BJ (cell line): ENCODE results near the gene CARMIL1. TPM values are rescaled to one million over a fixed set of nuclear protein-coding genes. Genes with fewer than 3 reads are reported as not detected.

ENCODE experiments used
- CTCF ChIA-PET: fragments of 350-600 bp; formaldehyde crosslinking; extraction: SDS; loops from one replicate; lab custom pipeline; 2021; ENCODE audit warnings: antibody characterized with exemption, inconsistent platforms; lab: Yijun Ruan, JAX
- POLR2A ChIA-PET: fragments of 300-600 bp; sonication (Branson Sonifier 250); formaldehyde crosslinking; extraction: SDS; loops from one replicate; lab custom pipeline; 2021; ENCODE audit warnings: antibody characterized with exemption; lab: Charles Lee
- DNase-seq: peaks from one replicate; pipeline ENCODE4 v3.0.0-alpha.2; 2011; ENCODE audit warnings: low read depth
- H3K27me3 ChIP-seq: 2 replicates; pipeline ENCODE4 v1.6.0; 2011; ENCODE audit warnings: low read length; ENCODE audit not compliant: control insufficient read depth, insufficient read depth
- H3K36me3 ChIP-seq: 2 replicates; pipeline ENCODE4 v1.5.1; 2011; ENCODE audit warnings: low read length; ENCODE audit not compliant: control insufficient read depth, insufficient read depth
- H3K4me3 ChIP-seq: 2 replicates; pipeline ENCODE4 v1.5.1; 2011; ENCODE audit warnings: low read depth, mild to moderate bottlenecking, control low read depth, low read length
- polyA plus RNA-seq: library from polyadenylated mRNA; depleted of rRNA; stranded (reverse); fragments of >200 nt; gene quantifications from 2 replicates; pipeline ENCODE4 v1.2.3, GENCODE V29; 2011
- TF ChIP-seq, protein P1 (sequence below): IDR thresholded peaks from 2 replicates; pipeline ENCODE4 v1.5.1; 2011; ENCODE audit warnings: low read depth, mild to moderate bottlenecking, control low read depth, inconsistent platforms, low read length, moderate library complexity; ENCODE audit not compliant: insufficient read depth

Gene CARMIL1
- polyA plus RNA-seq, 1 experiment = 3.7 TPM

GRCh38 chr6:25641940-25642666 lies 362.9 kb downstream of the CARMIL1 start:
- TF ChIP-seq, protein P1, sequence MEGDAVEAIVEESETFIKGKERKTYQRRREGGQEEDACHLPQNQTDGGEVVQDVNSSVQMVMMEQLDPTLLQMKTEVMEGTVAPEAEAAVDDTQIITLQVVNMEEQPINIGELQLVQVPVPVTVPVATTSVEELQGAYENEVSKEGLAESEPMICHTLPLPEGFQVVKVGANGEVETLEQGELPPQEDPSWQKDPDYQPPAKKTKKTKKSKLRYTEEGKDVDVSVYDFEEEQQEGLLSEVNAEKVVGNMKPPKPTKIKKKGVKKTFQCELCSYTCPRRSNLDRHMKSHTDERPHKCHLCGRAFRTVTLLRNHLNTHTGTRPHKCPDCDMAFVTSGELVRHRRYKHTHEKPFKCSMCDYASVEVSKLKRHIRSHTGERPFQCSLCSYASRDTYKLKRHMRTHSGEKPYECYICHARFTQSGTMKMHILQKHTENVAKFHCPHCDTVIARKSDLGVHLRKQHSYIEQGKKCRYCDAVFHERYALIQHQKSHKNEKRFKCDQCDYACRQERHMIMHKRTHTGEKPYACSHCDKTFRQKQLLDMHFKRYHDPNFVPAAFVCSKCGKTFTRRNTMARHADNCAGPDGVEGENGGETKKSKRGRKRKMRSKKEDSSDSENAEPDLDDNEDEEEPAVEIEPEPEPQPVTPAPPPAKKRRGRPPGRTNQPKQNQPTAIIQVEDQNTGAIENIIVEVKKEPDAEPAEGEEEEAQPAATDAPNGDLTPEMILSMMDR = no peak
- ChIA-PET CTCF (interaction anchor here (1.2 kb wide), 1 partner anchor 36 kb away, joined by 3 read pairs; no protein-coding TSS in a partner anchor), POLR2A (no interaction called here)
- Histone ChIP-seq H3K27me3 (no peaks in the 10 kb centered on the region), H3K4me3 (no peak overlapping the region), H3K36me3 (no peaks in the 10 kb centered on the region)
- DNase-seq = no peak

GRCh38 chr6:25642667-25643328 lies 363.6 kb downstream of the CARMIL1 start:
- POLR2A ChIA-PET = no interaction called here
- Histone ChIP-seq H3K27me3 (no peaks in the 10 kb centered on the region), H3K4me3 (no peak overlapping the region), H3K36me3 (no peaks in the 10 kb centered on the region)
- no peak for DNase-seq
- TF ChIP-seq, protein P1 = no peak
- CTCF ChIA-PET = no interaction called here

DNA sequence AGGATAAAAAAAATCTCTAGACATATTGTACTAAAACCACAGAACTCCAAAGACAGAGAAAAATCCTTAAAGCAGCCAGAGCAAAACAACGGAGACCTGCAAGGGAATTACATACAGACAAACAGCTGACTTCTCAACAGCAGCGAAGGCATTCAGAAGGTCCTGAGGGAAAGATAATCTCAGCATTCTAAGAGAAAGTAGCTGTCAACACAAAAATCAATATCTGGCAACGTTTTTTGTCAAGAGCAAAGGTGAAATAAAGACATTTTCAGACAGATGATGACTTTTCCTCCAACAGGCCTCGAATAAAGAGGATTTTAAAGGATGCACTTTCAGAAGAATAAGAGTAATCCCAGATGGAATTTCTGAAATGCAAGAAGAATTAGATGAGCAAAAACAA lies 366.7 kb downstream of the CARMIL1 start:
- CTCF ChIA-PET = no interaction called here
- POLR2A ChIA-PET = no interaction called here

GRCh38 chr6:25649611-25650010 lies 370.4 kb downstream of the CARMIL1 start:
- POLR2A ChIA-PET = no interaction called here
- H3K27me3 ChIP-seq = no peaks in the 10 kb centered on the region
- no peak overlapping the region for H3K4me3 ChIP-seq
- CTCF ChIA-PET = interaction anchor here (1.6 kb wide), 1 partner anchor 12 kb away, joined by 3 read pairs; no protein-coding TSS in a partner anchor
- TF ChIP-seq, protein P1 = no peak
- no peaks in the 10 kb centered on the region for H3K36me3 ChIP-seq
- no peak for DNase-seq

More for the DNA sequence above, 366.7 kb downstream of the CARMIL1 start:
- TF ChIP-seq, protein P1 = no peak
- Histone ChIP-seq H3K27me3 (no peaks in the 10 kb centered on the region), H3K4me3 (no peak overlapping the region), H3K36me3 (no peaks in the 10 kb centered on the region)
- no peak for DNase-seq

DNA sequence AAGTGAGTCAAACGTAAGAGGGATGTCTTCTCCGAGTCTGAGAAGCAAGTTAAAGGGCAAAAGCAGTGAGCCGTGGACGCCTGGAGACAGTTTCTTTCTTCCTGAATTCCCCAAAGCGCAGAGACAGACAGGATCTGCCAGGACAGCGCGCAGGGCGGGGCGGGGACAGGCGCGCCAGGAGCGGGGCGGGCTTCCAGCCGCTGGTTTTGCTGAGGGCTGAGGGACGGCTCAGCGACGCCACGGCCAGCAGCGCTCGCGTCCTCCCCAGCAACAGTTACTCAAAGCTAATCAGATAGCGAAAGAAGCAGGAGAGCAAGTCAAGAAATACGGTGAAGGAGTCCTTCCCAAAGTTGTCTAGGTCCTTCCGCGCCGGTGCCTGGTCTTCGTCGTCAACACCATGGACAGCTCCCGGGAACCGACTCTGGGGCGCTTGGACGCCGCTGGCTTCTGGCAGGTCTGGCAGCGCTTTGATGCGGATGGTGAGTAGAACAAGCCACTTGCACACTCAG lies 372.9 kb downstream of the CARMIL1 start, which contains the start of gene SCGN:
TSS of gene SCGN (plus strand) at position 209 of the 509 bp plus-strand sequence. CDS start at position 398, 189 bp downstream.
- TF ChIP-seq, protein P1 = no peak
- H3K4me3 ChIP-seq = no peak within 1 kb of the TSS
- no peak for DNase-seq
- ChIA-PET POLR2A (no interaction called here), CTCF (no interaction called here)
- H3K36me3 ChIP-seq = no peaks in the 10 kb centered on the region
- H3K27me3 ChIP-seq = no peaks in the 10 kb centered on the region
